PFSK-1 (cell line): ENCODE results near the gene RIN3.

Source experiments
- POLR2AphosphoS5 ChIP-seq: IDR thresholded peaks from 2 replicates; pipeline ENCODE4 v1.6.1; 2012; ENCODE audit warnings: low read depth, mild to moderate bottlenecking, control low read depth, low read length, moderate library complexity
- TAF1 ChIP-seq: IDR thresholded peaks from 2 replicates; pipeline ENCODE4 v1.6.1; 2012; ENCODE audit warnings: low read length, control low read depth, borderline replicate concordance; ENCODE audit not compliant: insufficient read depth
- TF ChIP-seq, protein P1 (sequence below), 2 experiments: IDR thresholded peaks; 2 replicates each; pipeline versions ENCODE4 v1.6.1 to v1.8.0; 2011 to 2012; ENCODE audit warnings: low read depth in 2 of 2, low read length in 2 of 2, control low read depth in 1 of 2, inconsistent platforms in 1 of 2, mild to moderate bottlenecking in 1 of 2, moderate library complexity in 1 of 2; ENCODE audit not compliant: insufficient read depth in 1 of 2

GRCh38 chr14:92622311-92622710 lies 108.7 kb downstream of the RIN3 start:
- TF ChIP-seq POLR2AphosphoS5 = no peak
- TF ChIP-seq, protein P1, sequence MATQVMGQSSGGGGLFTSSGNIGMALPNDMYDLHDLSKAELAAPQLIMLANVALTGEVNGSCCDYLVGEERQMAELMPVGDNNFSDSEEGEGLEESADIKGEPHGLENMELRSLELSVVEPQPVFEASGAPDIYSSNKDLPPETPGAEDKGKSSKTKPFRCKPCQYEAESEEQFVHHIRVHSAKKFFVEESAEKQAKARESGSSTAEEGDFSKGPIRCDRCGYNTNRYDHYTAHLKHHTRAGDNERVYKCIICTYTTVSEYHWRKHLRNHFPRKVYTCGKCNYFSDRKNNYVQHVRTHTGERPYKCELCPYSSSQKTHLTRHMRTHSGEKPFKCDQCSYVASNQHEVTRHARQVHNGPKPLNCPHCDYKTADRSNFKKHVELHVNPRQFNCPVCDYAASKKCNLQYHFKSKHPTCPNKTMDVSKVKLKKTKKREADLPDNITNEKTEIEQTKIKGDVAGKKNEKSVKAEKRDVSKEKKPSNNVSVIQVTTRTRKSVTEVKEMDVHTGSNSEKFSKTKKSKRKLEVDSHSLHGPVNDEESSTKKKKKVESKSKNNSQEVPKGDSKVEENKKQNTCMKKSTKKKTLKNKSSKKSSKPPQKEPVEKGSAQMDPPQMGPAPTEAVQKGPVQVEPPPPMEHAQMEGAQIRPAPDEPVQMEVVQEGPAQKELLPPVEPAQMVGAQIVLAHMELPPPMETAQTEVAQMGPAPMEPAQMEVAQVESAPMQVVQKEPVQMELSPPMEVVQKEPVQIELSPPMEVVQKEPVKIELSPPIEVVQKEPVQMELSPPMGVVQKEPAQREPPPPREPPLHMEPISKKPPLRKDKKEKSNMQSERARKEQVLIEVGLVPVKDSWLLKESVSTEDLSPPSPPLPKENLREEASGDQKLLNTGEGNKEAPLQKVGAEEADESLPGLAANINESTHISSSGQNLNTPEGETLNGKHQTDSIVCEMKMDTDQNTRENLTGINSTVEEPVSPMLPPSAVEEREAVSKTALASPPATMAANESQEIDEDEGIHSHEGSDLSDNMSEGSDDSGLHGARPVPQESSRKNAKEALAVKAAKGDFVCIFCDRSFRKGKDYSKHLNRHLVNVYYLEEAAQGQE (IDR thresholded peaks at IDR 0.05; ENCODE audit: insufficient read depth in 1 of 2, low read depth in 2 of 2, low read length in 2 of 2) = no peak
- TF ChIP-seq TAF1 = no peak
